Measurements from ENCODE around the gene ROBO2. TPM values are rescaled to one million over a fixed set of nuclear protein-coding genes. Genes with fewer than 3 reads are reported as not detected.
"Not testable (repeated sequence)": the region's sequence is repeated elsewhere in the genome, so short reads cannot be mapped to it uniquely, and the experiment has no call there.

ROBO2 gene
- total RNA-seq, 2 donors from 2014 or later, result not detected

DNA sequence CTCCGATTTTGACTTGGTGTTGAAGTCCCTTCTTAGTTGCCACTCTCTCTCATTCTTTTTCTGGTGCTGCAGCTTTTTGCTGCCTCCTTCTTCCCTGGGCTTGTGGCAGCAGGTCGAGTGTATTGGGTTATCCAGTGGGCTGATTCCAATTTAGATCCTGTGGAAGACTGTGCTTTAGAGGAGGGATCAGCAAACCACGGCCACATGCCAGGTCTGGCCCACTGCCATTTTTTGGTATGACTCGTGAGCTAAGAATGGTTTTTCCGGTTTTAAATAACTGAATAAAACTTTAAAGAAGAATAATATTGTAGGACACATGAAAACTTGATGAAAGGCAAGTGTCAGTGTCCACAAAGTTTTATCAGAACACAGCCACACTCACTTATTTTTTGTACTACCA, 330.5 kb downstream of the ROBO2 start:
- no peak for ATAC-seq (replicated peaks)
- H3K36me3 Mint-ChIP-seq (ENCODE audit: low read depth), result no peaks in the 10 kb centered on the region
- H3K27ac Mint-ChIP-seq, result no peak overlapping the region
- H3K27me3 Mint-ChIP-seq, result no peaks in the 10 kb centered on the region
- no peaks in the 10 kb centered on the region for H3K4me1 Mint-ChIP-seq
- H3K9me3 Mint-ChIP-seq, result peaks cover 9% of the 10 kb centered on the region
- H3K4me3 Mint-ChIP-seq, result no peak overlapping the region

DNA sequence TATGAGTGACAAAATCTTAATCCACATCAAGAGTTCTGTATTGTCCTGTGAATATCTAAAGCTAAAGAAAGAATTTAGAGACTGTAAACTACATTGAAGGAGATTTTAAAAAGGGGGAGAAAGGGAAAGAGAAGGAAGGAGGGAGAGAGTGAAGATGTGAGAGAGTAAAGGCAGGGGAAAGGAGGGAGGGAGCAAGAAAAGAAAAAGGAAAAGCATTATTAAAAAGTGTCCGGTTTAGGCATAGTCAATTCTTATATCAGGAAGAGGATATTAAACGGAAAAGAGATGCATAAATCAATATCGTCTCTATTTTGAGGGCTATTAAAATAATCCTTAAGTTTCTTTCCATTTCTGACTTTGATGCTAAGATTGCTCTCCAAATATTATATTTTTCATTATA, 332.1 kb downstream of the ROBO2 start:
- no peak overlapping the region for H3K27ac Mint-ChIP-seq
- ATAC-seq (replicated peaks), result no peak
- no peaks in the 10 kb centered on the region for H3K4me1 Mint-ChIP-seq
- peaks cover 9% of the 10 kb centered on the region for H3K9me3 Mint-ChIP-seq
- H3K36me3 Mint-ChIP-seq (ENCODE audit: low read depth), result no peaks in the 10 kb centered on the region
- no peaks in the 10 kb centered on the region for H3K27me3 Mint-ChIP-seq
- no peak overlapping the region for H3K4me3 Mint-ChIP-seq

DNA sequence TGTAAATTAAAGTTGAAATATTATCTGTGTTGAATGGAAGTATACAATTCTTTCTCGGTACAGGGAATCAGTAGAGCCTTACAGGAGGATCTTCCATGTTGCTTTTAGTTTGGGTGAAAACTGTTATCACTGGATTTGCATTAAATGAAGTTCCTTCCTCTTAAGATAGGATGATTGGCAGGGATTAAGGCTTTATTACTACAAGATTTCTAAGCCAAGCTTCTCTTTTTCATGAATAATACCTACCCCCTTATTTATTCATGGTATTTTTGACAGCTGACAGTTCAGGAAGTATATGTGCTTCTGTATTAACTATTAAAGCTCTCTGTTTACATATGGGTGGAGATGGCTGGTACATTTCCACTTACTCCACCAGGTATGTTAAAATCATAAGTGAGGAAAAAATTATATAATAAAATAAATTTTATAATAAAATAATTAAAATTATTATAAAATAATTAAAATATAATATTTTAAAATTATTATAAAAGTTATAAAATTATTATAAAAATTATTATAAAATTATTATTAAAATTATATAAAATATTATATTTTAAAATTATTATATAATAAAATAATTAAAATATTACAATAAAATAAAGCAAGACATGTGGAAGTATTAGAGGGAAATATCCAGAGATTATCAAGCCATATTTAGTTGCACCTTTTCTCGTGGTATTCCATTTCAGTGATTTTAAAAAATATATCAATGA, 332.9 kb downstream of the ROBO2 start:
- H3K27ac Mint-ChIP-seq, result no peak overlapping the region
- H3K4me1 Mint-ChIP-seq, result no peaks in the 10 kb centered on the region
- no peak for ATAC-seq (replicated peaks)

DNA sequence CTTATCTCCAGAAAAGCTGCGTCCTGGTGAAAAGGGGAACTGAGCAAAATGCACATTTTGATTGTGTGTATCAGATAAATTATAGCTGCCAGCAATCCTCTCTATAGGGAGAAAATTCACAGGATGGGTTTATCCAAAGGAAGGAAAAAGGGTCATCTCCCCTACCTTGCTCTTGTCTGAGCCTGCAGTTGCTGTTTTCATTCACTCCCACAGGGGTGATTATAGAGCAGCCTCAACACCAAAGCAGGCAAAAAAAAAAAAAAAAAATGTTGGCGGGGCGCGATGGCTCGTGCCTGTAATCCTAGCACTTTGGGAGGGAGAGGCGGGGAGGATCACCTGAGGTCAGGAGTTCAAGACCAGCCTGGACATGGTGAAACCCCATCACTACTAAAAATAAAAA, 333.7 kb downstream of the ROBO2 start:
- Mint-ChIP-seq H3K9me3 (peaks cover 9% of the 10 kb centered on the region), H3K4me1 (no peaks in the 10 kb centered on the region), H3K27ac (no peak overlapping the region), H3K36me3 (ENCODE audit: low read depth) (no peaks in the 10 kb centered on the region), H3K27me3 (no peaks in the 10 kb centered on the region), H3K4me3 (no peak overlapping the region)
- no peak for ATAC-seq (replicated peaks)

More for the DNA sequence above, 332.9 kb downstream of the ROBO2 start:
- H3K4me3 Mint-ChIP-seq, result no peak overlapping the region
- H3K27me3 Mint-ChIP-seq, result no peaks in the 10 kb centered on the region
- peaks cover 9% of the 10 kb centered on the region for H3K9me3 Mint-ChIP-seq
- H3K36me3 Mint-ChIP-seq (ENCODE audit: low read depth), result no peaks in the 10 kb centered on the region

DNA sequence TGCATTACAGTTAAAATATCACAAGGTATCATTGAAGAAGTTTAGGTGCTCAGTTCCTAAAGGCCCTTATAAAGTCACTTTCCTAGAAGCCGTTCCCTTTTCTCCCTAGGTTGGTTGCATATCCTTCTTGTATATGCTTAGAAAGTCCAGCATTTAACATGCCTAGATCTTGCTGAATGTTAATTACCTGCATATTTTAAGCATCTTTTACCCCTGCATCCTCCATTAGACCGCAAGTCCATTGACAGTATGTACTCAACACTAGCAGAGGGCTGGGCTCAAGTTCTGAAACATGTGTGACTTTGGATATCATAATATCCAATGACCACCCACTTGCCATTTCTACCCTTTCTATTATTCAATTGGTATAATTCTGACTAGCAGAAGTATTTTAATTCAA, 336.6 kb downstream of the ROBO2 start:
- H3K27ac Mint-ChIP-seq, result no peak overlapping the region
- peaks cover 3% of the 10 kb centered on the region for H3K9me3 Mint-ChIP-seq
- H3K4me3 Mint-ChIP-seq, result no peak overlapping the region
- H3K27me3 Mint-ChIP-seq, result no peaks in the 10 kb centered on the region
- no peaks in the 10 kb centered on the region for H3K36me3 Mint-ChIP-seq (ENCODE audit: low read depth)
- no peaks in the 10 kb centered on the region for H3K4me1 Mint-ChIP-seq
- no peak for ATAC-seq (replicated peaks)

DNA sequence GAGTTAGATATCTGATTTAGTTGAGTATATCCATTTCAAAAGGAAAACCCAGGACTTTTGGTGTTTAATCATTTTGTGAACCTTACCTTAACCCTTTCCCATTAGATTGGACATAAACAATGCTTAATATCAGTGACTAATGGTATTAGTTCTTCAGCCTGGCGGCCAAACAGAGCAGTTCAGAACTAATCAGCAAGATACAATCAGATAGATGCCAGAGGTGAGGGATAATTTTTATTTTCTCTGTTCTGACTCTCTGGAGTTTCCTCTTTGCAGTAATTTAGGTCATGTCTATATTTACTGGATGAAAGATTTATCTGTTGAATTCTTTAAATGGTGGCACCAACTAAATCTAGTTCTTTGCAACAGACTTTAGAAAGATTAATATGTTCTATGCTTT, 337.8 kb downstream of the ROBO2 start:
- peaks cover 7% of the 10 kb centered on the region for H3K9me3 Mint-ChIP-seq
- no peaks in the 10 kb centered on the region for H3K4me1 Mint-ChIP-seq
- no peaks in the 10 kb centered on the region for H3K36me3 Mint-ChIP-seq (ENCODE audit: low read depth)
- H3K27ac Mint-ChIP-seq, result no peak overlapping the region
- no peaks in the 10 kb centered on the region for H3K27me3 Mint-ChIP-seq
- no peak for ATAC-seq (replicated peaks)
- H3K4me3 Mint-ChIP-seq, result no peak overlapping the region

DNA sequence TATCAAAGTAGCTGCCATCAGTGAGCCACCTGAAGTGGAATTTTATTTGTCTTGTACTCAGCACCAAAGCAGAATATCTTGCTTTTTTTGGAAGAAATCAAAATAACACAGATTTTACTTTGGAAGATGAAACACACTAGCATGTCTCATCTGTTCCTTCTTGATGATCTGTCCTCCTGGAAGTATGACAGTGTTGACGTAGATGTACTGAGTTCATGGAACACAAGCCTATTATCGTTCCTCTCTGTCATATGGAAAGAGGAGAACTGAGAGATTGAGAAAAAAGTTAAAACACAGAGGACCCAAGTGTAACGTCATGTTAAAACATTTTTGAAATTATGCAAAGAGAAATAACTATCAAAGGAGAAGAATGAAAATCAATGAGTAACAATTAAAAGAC, 340.2 kb downstream of the ROBO2 start:
- Mint-ChIP-seq H3K4me3 (no peak overlapping the region), H3K27ac (no peak overlapping the region), H3K4me1 (no peaks in the 10 kb centered on the region), H3K27me3 (no peaks in the 10 kb centered on the region), H3K9me3 (peaks cover 8% of the 10 kb centered on the region), H3K36me3 (ENCODE audit: low read depth) (no peaks in the 10 kb centered on the region)
- no peak for ATAC-seq (replicated peaks)

DNA sequence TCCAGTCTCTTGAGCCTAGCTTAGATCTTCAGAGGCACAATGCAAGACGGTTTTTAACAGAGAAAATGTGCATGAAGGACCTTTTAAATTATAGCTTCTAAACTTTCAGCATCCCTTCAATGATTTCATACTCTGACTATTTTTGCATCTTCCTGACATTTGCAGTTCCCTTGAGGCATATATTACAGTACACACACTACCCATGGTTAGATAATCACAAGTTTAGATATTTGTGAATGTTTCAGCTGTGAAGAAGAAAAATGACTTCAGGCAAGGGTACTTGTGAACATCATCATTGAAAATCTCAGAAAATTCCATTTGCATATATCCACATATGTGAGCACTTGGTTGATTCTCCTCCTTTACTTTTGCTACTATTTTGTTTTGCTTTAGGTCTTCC, 341.5 kb downstream of the ROBO2 start:
- Mint-ChIP-seq H3K27me3 (no peaks in the 10 kb centered on the region), H3K9me3 (peaks cover 8% of the 10 kb centered on the region), H3K36me3 (ENCODE audit: low read depth) (no peaks in the 10 kb centered on the region), H3K4me3 (no peak overlapping the region), H3K27ac (no peak overlapping the region), H3K4me1 (no peaks in the 10 kb centered on the region)
- ATAC-seq (replicated peaks), result no peak

DNA sequence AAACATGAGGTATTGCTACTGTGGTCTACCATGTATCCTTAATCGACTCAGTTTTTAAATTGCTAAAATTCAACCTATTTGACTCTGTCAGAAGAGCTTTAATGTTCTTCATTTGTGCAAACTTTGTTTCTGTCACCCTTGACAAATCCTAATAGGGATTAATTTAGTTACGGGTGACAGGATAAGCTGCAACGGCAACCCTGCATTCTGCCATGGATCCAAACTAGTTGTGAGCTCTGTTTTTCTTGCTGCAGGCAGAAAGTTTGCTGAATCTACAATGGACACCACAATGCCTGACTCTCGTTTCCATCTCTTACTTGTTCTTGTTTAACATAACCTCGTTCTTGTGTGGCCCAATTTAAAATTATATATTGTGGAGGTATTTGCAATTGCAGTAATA, 352.3 kb downstream of the ROBO2 start:
- H3K27ac Mint-ChIP-seq, result no peak overlapping the region
- no peak for ATAC-seq (replicated peaks)
- no peaks in the 10 kb centered on the region for H3K36me3 Mint-ChIP-seq (ENCODE audit: low read depth)
- H3K4me3 Mint-ChIP-seq, result no peak overlapping the region
- no peaks in the 10 kb centered on the region for H3K4me1 Mint-ChIP-seq
- peaks cover 18% of the 10 kb centered on the region for H3K9me3 Mint-ChIP-seq
- no peaks in the 10 kb centered on the region for H3K27me3 Mint-ChIP-seq

DNA sequence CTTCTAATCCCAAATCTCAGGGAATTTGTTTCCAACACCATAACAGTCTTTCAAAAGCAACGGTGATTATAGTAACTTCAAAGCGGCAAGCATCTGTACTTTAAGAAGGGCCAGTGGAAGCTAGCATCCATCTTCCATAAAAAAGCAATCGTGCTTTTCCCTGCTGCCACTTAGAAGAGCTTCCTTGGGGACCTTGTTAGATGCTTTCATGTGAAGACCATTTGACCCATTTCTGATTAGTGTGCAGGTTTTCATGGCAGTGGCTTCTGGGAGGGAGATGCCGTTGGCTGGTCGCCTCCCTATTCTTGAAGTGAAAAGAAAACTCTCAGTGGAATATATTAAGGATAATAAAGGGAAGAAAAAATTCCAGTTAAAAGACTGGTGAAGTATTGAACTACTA, 354.1 kb downstream of the ROBO2 start:
- Mint-ChIP-seq H3K36me3 (ENCODE audit: low read depth) (no peaks in the 10 kb centered on the region), H3K4me3 (no peak overlapping the region), H3K4me1 (no peaks in the 10 kb centered on the region), H3K9me3 (peaks cover 13% of the 10 kb centered on the region), H3K27me3 (no peaks in the 10 kb centered on the region), H3K27ac (no peak overlapping the region)
- no peak for ATAC-seq (replicated peaks)

DNA sequence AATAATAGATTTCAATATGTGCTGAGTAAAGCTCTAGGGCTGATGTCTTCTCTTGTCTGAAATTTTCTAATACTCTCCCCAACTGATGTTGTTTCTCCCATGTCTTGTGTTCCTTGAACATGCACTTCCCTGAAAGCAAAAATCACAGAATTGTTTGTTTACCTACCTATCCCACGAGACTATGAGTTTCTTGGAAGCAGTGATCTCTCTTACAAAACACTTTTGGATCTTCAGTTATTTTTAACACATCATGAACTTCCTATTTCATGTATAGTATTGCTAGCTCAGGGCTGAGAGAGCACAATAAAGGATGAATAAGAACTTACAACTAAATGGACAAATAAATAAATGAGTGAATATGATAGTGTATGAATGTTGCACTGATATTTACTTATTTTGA, 365.0 kb downstream of the ROBO2 start:
- Mint-ChIP-seq H3K27me3 (no peaks in the 10 kb centered on the region), H3K4me3 (no peak overlapping the region), H3K9me3 (peaks cover 7% of the 10 kb centered on the region), H3K27ac (no peak overlapping the region), H3K36me3 (ENCODE audit: low read depth) (no peaks in the 10 kb centered on the region), H3K4me1 (no peaks in the 10 kb centered on the region)
- no peak for ATAC-seq (replicated peaks)

DNA sequence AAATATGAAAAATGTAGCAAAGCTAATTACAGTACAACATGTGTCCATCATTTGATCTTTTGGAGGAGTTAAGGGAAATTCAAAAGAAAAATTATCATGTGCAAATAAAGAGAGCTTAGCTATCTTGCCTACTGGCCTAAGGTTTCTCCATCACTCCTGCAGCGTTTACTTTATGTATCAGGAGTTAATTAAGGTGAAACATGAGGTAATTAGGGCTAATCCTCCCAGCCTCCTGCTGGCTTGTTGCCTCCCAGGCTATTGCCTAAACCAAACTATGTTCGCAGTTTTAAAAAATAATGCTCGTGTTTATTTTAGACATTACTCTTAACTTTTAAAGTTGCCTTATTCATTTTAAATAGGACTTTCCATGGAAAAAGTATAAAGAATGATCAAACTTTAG, 367.5 kb downstream of the ROBO2 start:
- Mint-ChIP-seq H3K36me3 (ENCODE audit: low read depth) (no peaks in the 10 kb centered on the region), H3K4me3 (no peak overlapping the region), H3K27me3 (no peaks in the 10 kb centered on the region), H3K4me1 (no peaks in the 10 kb centered on the region), H3K27ac (no peak overlapping the region), H3K9me3 (peaks cover 4% of the 10 kb centered on the region)
- ATAC-seq (replicated peaks), result no peak

DNA sequence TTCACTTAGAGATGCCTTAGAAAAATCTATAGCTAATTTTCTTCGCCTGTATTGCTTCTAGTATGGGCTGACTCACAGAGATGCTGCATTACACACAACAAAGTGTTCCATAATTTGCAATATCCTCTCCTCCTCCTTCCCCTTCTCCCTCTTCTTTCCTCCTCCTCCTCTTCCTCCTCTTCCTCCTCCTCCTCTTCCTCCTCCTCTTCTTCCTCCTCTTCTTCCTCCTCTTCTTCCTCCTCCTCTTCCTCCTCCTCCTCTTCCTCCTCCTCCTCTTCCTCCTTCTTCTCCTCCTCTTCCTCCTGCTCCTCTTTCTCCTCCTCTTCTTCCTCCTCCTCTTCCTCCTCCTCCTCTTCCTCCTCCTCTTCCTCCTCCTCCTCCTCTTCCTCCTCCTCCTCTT, 370.4 kb downstream of the ROBO2 start:
- H3K27ac Mint-ChIP-seq; H3K36me3 Mint-ChIP-seq (ENCODE audit: low read depth); H3K4me3 Mint-ChIP-seq; H3K9me3 Mint-ChIP-seq; H3K27me3 Mint-ChIP-seq; ATAC-seq (replicated peaks); H3K4me1 Mint-ChIP-seq: not testable (repeated sequence)

DNA sequence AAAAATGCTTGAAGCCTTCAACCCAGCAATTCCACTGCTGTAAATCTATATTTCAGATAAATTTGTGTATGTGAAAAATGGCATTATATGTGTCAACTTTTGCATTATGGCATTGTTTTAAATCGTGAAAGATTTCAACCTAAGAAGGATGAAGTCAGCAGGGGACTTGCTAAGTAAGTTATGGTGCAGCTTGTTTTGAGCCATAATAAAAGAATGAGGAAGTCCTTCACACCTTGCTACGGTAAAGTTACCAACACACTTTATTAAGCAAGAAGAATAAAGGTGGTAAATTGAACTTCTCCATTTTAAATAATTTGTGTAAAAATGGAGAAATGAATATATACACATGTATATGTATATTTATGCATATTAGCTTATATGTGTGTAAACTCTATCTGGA, 371.4 kb downstream of the ROBO2 start:
- Mint-ChIP-seq H3K9me3 (peaks cover 9% of the 10 kb centered on the region), H3K36me3 (ENCODE audit: low read depth) (no peaks in the 10 kb centered on the region), H3K27ac (no peak overlapping the region), H3K4me3 (no peak overlapping the region), H3K27me3 (no peaks in the 10 kb centered on the region), H3K4me1 (no peaks in the 10 kb centered on the region)
- no peak for ATAC-seq (replicated peaks)

DNA sequence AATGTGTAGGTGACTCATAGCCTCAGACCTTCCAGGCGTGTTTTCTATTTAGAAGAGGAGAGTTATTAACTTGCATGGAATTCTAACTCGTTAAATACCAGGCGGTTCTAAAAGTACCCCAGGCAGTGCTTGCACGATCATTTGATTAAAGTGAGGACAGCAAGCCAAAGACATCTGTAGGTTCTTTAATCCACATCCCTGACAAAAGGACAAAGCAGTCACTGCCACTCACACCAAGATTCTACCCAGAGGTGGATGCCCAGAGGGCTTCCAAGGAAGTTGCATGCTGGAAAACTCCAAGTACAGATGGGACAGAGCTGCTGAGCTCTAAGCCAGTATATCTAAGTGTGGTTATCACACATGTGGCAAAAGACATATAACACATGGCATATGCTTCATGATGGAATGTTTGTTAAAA, 372.1 kb downstream of the ROBO2 start:
- H3K27me3 Mint-ChIP-seq, result no peaks in the 10 kb centered on the region
- H3K4me3 Mint-ChIP-seq, result no peak overlapping the region
- H3K27ac Mint-ChIP-seq, result no peak overlapping the region
- ATAC-seq (replicated peaks), result no peak
- H3K36me3 Mint-ChIP-seq (ENCODE audit: low read depth), result no peaks in the 10 kb centered on the region
- H3K9me3 Mint-ChIP-seq, result peaks cover 9% of the 10 kb centered on the region
- H3K4me1 Mint-ChIP-seq, result no peaks in the 10 kb centered on the region

DNA sequence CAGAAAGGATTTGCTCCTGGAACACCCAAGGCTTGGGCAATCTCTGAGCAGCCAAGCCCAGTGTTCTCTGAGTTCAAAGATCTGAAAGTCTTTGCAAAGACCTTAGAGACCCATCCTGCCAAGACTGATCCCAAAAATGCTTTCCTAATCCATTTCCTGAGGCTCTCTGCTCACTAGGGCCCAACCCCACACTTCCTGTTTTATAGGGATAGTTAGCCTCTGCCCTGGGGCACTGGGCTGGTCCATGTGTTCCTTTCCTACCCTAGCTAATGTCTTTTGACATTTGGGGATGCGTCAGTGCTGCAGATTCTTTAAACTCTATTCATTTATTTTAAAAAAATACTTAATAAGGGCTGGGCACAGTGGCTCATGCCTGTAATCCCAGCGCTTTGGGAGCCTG, 372.7 kb downstream of the ROBO2 start:
- H3K9me3 Mint-ChIP-seq, result peaks cover 9% of the 10 kb centered on the region
- no peaks in the 10 kb centered on the region for H3K4me1 Mint-ChIP-seq
- no peaks in the 10 kb centered on the region for H3K27me3 Mint-ChIP-seq
- no peak overlapping the region for H3K4me3 Mint-ChIP-seq
- no peak for ATAC-seq (replicated peaks)
- H3K27ac Mint-ChIP-seq, result no peak overlapping the region
- H3K36me3 Mint-ChIP-seq (ENCODE audit: low read depth), result no peaks in the 10 kb centered on the region
